Lower leg skin (tissue), 4 donors: ENCODE results near the gene LSM14B. TPM values are rescaled to one million over a fixed set of nuclear protein-coding genes. Genes with fewer than 3 reads are reported as not detected.
A peak's percentile ranks its signal among the peaks of the same experiment; 100 is the strongest.

Source experiments
- DNase-seq, 2 donors: peaks; one replicate each; pipeline ENCODE4 v3.0.0-alpha.2; 2019; ENCODE audit warnings: low spot score in 2 of 2
- H3K4me3 ChIP-seq: fragments of 200-600 bp; sonication (generic); 2 replicates; pipeline ENCODE4 v1.5.1; 2017; ENCODE audit warnings: mild to moderate bottlenecking, low read depth; ENCODE audit not compliant: poor library complexity, severe bottlenecking
- CTCF ChIP-seq, 3 donors: fragments of 450-650 bp; IDR thresholded peaks; one replicate each; pipeline ENCODE4 v1.5.1; 2016; ENCODE audit warnings: antibody characterized with exemption in 3 of 3, mild to moderate bottlenecking in 3 of 3, moderate library complexity in 2 of 3
- POLR2A ChIP-seq, 2 donors: fragments of 450-650 bp; IDR thresholded peaks; one replicate each; pipeline ENCODE4 v1.6.1; 2016 to 2017; ENCODE audit warnings: antibody characterized with exemption in 2 of 2, mild to moderate bottlenecking in 1 of 2, moderate library complexity in 1 of 2
- WGBS, 2 donors: methylation state at CpG; one replicate each; pipeline ENCODE4 v1.1.5; 2018; 5-methylcytosine and 5-hydroxymethylcytosine counted together
- intact Hi-C: fragments of 100-400 bp; cut with DNase I; formaldehyde crosslinking; loops from one replicate; pipeline ENCODE4 v1.15.0; 2023; ENCODE audit warnings: low total_unique reads
- total RNA-seq, 4 donors: library from RNA; depleted of rRNA; stranded (reverse); fragments of >200 nt; gene quantifications; one replicate each; pipeline ENCODE4 v1.1.0, GENCODE V29; 2016

LSM14B gene
- total RNA-seq, 4 donors from 2014 or later: 44.9 to 60.3 (median 49.9) TPM

DNA sequence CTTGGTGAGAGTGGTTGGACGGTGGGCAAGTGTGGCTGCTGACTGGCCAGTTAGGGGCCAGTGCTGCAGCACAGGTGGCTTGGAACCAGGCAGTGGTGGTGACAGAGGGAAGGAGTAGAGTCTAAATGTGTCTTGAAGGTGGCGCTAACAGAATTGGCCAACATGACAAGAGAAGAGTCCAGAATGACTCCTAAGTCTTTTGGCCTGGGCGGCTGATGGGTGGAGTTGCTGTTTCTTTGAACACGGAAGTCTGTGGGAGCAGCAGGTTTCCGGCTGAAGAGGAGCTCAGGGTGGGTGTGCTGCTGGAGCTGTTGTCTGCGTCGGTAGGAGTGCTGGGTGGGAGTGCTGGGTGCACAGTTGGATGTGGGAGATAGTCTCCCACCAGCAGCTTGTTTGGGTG is 10.1 kb downstream of the LSM14B start:
- no peak for DNase-seq
- TF ChIP-seq POLR2A (IDR thresholded peaks at IDR 0.05) (no peak), CTCF (IDR thresholded peaks at IDR 0.05) (no peak)
- 54 to 55% methylated on average over 7 of the region's 7 CpGs for WGBS, 2 donors
- intact Hi-C loops: no loop called here
- H3K4me3 ChIP-seq: no peak overlapping the region

- DNase-seq: peak in 1 of 2 donors; percentile 90
- no peak overlapping the region for H3K4me3 ChIP-seq
- no peak for TF ChIP-seq CTCF (IDR thresholded peaks at IDR 0.05)
- no peak for TF ChIP-seq POLR2A (IDR thresholded peaks at IDR 0.05)
- intact Hi-C loops: no loop called here
- WGBS, 2 donors: 68 to 79% methylated on average over 26 to 29 of the region's 29 CpGs
Measured at GRCh38 chr20:62133051-62133845, 11.0 kb downstream of the LSM14B start.

DNA sequence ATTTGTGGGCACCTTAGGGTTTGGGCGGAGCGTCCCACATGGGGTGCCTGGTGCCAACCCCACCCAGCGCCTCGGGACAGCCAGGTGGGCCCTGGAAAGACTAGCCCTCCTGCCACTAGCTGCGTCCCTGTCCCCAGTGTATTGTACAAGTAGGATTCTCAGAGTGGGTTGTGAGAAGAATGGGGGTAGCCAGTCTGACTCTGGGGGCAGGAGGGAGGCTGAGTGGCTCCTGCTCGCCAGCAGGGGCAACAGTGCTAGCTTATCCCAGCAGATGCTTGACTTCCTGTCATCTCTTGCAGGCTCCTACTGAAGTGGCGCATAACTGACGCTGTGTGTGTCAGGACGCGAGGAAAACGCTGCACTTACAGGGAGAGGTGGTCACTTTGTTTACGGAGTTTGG is 11.6 kb downstream of the LSM14B start:
- intact Hi-C loops: no loop called here
- no peak for TF ChIP-seq CTCF (IDR thresholded peaks at IDR 0.05)
- TF ChIP-seq POLR2A (IDR thresholded peaks at IDR 0.05): no peak
- DNase-seq: no peak
- H3K4me3 ChIP-seq: no peak overlapping the region
- WGBS, 2 donors: 72 to 75% methylated on average over 7 to 12 of the region's 12 CpGs

DNA sequence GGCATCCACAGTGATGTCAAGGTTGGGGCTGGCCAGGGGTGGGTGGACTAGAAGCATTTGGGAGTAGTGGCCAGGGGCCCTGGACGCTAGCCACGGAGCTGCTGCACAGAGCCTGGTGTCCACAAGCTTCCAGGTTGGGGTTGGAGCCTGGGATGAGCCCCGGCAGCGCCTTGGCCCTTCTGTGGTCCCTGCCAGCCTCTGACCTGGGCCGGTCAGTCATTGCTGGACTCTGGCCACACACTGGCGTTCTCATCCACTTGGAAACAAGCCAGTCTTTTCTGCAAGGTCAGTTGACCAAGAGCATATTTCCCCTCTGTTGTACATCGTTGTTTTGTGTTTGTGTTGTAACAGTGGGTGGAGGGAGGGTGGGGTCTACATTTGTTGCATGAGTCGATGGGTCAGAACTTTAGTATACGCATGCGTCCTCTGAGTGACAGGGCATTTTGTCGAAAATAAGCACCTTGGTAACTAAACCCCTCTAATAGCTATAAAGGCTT is 12.5 kb downstream of the LSM14B start:
- TF ChIP-seq POLR2A (IDR thresholded peaks at IDR 0.05): no peak
- TF ChIP-seq CTCF (IDR thresholded peaks at IDR 0.05): peak in 1 of 3 donors; percentile 51
- no peak overlapping the region for H3K4me3 ChIP-seq
- intact Hi-C loops: loop anchor here (5.0 kb wide), 1 partner anchor 122 kb away; no protein-coding TSS in a partner anchor
- DNase-seq: no peak
- 60 to 64% methylated on average over 9 to 10 of the region's 11 CpGs for WGBS, 2 donors

DNA sequence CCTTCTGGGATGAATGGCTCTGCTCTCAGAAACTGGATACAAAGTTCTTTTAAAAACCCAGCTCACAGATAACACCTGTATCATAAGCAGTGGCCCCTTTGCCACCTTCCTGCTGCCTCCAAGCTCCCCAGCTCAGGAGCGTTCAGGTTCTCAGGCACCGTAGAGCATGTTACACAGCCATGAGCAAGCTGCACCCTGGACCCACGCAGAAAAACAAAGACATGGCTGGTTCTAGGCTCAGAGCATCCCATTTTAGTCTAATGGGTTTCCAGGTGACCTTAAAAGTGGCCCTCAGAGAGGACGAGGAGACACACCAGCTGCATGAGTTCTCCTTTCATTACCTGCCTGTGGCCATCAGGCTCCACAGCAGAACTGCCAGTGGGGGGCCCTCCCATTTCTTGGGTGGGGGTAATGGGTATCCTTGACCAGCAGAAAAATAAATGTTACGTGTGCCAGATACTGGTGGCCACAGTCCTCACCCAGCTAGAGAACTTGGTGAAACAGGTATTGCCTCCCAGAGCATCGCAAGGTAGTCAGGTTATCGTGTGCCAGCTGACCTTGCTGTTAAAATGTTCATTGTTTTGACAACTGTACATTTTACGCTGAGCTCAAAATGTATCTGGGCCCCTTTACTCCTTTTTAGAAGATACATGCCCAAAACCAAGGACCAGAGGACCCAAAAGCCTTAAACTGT is 13.4 kb downstream of the LSM14B start:
- WGBS, 2 donors: 88 to 95% methylated on average over 8 of the region's 8 CpGs
- intact Hi-C loops: loop anchor here (5.0 kb wide), 1 partner anchor 123 kb away; no protein-coding TSS in a partner anchor
- H3K4me3 ChIP-seq: no peak overlapping the region
- TF ChIP-seq POLR2A (IDR thresholded peaks at IDR 0.05) (no peak), CTCF (IDR thresholded peaks at IDR 0.05) (no peak)
- no peak for DNase-seq
